GM12878 (cell line): ENCODE measurements around the gene TTC16. TPM values are rescaled to one million over a fixed set of nuclear protein-coding genes. Genes with fewer than 3 reads are reported as not detected.

Experiments used
- ATAC-seq: fragments of 200-7000 bp; cut with Tn5 transposase; 3 replicates; pipeline ENCODE4 v1.9.1; 2020; ENCODE audit warnings: mild to moderate bottlenecking, moderate library complexity
- BruUV-seq: library from RNA; stranded (reverse); fragments of 400-500 nt; replicated peaks from 2 replicates; lab custom pipeline; 2021; lab: Mats Ljungman, UMichigan
- CTCF ChIA-PET: fragments of 300-600 bp; sonication (Branson Sonifier 250); formaldehyde crosslinking; extraction: SDS; loops from one replicate; lab custom pipeline; 2021; ENCODE audit warnings: inconsistent platforms; lab: Yijun Ruan, JAX
- POLR2A ChIA-PET: fragments of 350-600 bp; formaldehyde crosslinking; extraction: SDS; loops from one replicate; lab custom pipeline; 2021; ENCODE audit warnings: inconsistent platforms; lab: Charles Lee
- RAD21 ChIA-PET: fragments of 300-600 bp; sonication (Branson Sonifier 250); formaldehyde crosslinking; loops from one replicate; lab custom pipeline; 2023; ENCODE audit warnings: antibody characterized with exemption; ENCODE audit not compliant: unreplicated experiment; lab: Charles Lee
- SMC1A ChIA-PET: fragments of 300-600 bp; sonication (Branson Sonifier 250); formaldehyde crosslinking; loops from one replicate; lab custom pipeline; 2023; ENCODE audit not compliant: unreplicated experiment, uncharacterized antibody; lab: Charles Lee
- DNase-seq: peaks from one replicate; pipeline ENCODE4 v3.0.0-alpha.2; 2011; ENCODE audit warnings: low read depth, low spot score
- FAIRE-seq: peaks from 3 replicates; lab custom pipeline; 2011; peaks lifted over from hg19 to GRCh38; lab: Jason Lieb, UNC
- H2AFZ ChIP-seq: 2 replicates; pipeline ENCODE4 v1.6.0; 2011; ENCODE audit warnings: low read depth, low read length, control low read depth; ENCODE audit not compliant: control insufficient read depth
- H3K27ac ChIP-seq: 2 replicates; pipeline ENCODE4 v1.5.1; 2011; ENCODE audit warnings: control low read depth; ENCODE audit not compliant: control insufficient read depth, insufficient read depth
- H3K27me3 ChIP-seq, 2 experiments: replicated peaks in 1 of 2; 2 replicates each; pipeline versions ENCODE4 v1.6.0 to v1.6.1; 2011; ENCODE audit warnings: low read length in 1 of 2; ENCODE audit not compliant: control insufficient read depth in 2 of 2, insufficient read depth in 2 of 2
- H3K36me3 ChIP-seq, 2 experiments: 2 replicates each; pipeline ENCODE4 v1.5.1; 2011; ENCODE audit warnings: low read length in 1 of 2; ENCODE audit not compliant: control insufficient read depth in 2 of 2, insufficient read depth in 2 of 2
- H3K4me1 ChIP-seq: 2 replicates; pipeline ENCODE4 v1.6.1; 2011; ENCODE audit warnings: mild to moderate bottlenecking, low read length, moderate library complexity, mixed read lengths; ENCODE audit not compliant: control insufficient read depth, insufficient read depth
- H3K4me2 ChIP-seq: 2 replicates; pipeline ENCODE4 v1.6.0; 2011; ENCODE audit warnings: control low read depth; ENCODE audit not compliant: control insufficient read depth, insufficient read depth
- H3K4me3 ChIP-seq: fragments of 200-600 bp; sonication (generic); 2 replicates; pipeline ENCODE4 v1.5.1; 2016
- H3K79me2 ChIP-seq: 2 replicates; pipeline ENCODE4 v1.6.0; 2011; ENCODE audit warnings: low read length; ENCODE audit not compliant: control insufficient read depth, insufficient read depth
- H3K9ac ChIP-seq: 2 replicates; pipeline ENCODE4 v1.8.0; 2011; ENCODE audit warnings: low read length, control low read depth, mixed read lengths; ENCODE audit not compliant: control insufficient read depth, insufficient read depth
- H3K9me3 ChIP-seq: replicated peaks from 3 replicates; pipeline ENCODE4 v1.5.1; 2011; ENCODE audit warnings: mild to moderate bottlenecking, low read length; ENCODE audit not compliant: control insufficient read depth, insufficient read depth
- H4K20me1 ChIP-seq: 2 replicates; pipeline ENCODE4 v1.6.0; 2011; ENCODE audit not compliant: control insufficient read depth, insufficient read depth
- EGR1 ChIP-seq, 2 experiments: IDR thresholded peaks; 1 replicate in 1 of 2; 2 replicates in 1 of 2; pipeline ENCODE4 v1.6.1; 2011 to 2012; ENCODE audit warnings: low read depth in 2 of 2, low read length in 2 of 2, borderline replicate concordance in 1 of 2, mild to moderate bottlenecking in 1 of 2, moderate library complexity in 1 of 2
- POU2F2 ChIP-seq: IDR thresholded peaks from 3 replicates; pipeline ENCODE4 v1.6.1; 2011; ENCODE audit warnings: low read depth, mild to moderate bottlenecking, low read length, borderline replicate concordance
- RUNX3 ChIP-seq: IDR thresholded peaks from 2 replicates; pipeline ENCODE4 v1.6.1; 2012; ENCODE audit warnings: low read length, inconsistent platforms
- WGBS: methylation state at CpG from one replicate; pipeline ENCODE4 v1.1.6; 2016; ENCODE audit warnings: low lambda C conversion rate; ENCODE audit not compliant: insufficient replicate concordance, insufficient coverage; ENCODE audit errors: missing lambda C conversion rate; 5-methylcytosine and 5-hydroxymethylcytosine counted together
- in situ Hi-C: fragments of 300-500 bp; cut with MboI; formaldehyde crosslinking; loops from 9 replicates; pipeline ENCODE4 v1.14.3; 2018; ENCODE audit warnings: mixed read lengths
- intact Hi-C: fragments of 100-400 bp; cut with micrococcal nuclease; formaldehyde crosslinking; loops from one replicate; pipeline ENCODE4 v1.14.2; 2022; ENCODE audit not compliant: unreplicated experiment
- polyA plus RNA-seq, 11 experiments: library from polyadenylated mRNA; depleted of rRNA in 4 of 11; unstranded in 6 of 11; stranded (reverse) in 5 of 11; fragments of >200 nt; fragmentation: Nextera tagmentation in 4 of 11; fragmentation: Illumina TruSeq in 1 of 11; extraction: Ambion mirVana in 4 of 11; extraction: Trizol in 1 of 11; gene quantifications; 1 replicate in 1 of 11; 2 replicates in 10 of 11; pipeline versions ENCODE4 v1.2.1 to v1.2.3, GENCODE V29; 2011 to 2016; ENCODE audit warnings: inconsistent platforms in 2 of 11, missing spikeins in 2 of 11, low read depth in 1 of 11
- total RNA-seq, 4 experiments: library from RNA; depleted of rRNA in 3 of 4; stranded (reverse); fragments of >200 nt in 3 of 4; fragmentation: Illumina TruSeq in 1 of 4; extraction: Trizol in 1 of 4; gene quantifications; 2 replicates each; pipeline versions ENCODE4 v1.2.1 to v1.2.3, GENCODE V29; 2013 to 2021
- TF ChIP-seq, protein P1 (sequence below): fragments of 450-650 bp; IDR thresholded peaks from 2 replicates; pipeline ENCODE4 v1.6.1; 2016; ENCODE audit warnings: mild to moderate bottlenecking

The TTC16 gene
- total and polyA plus RNA-seq, 10 of the 15 experiments (the other 5 are each of a cell fraction or from before 2014, with no cell fraction given): 0.03 TPM; not detected in 9

GRCh38 chr9:127700594-127701255 lies 15.2 kb upstream of the TTC16 start:
- H4K20me1 ChIP-seq: no peaks in the 10 kb centered on the region
- ChIA-PET RAD21 (no interaction called here), SMC1A (no interaction called here), CTCF (interaction anchor here (0.8 to 1.0 kb wide), 2 partner anchors 152 to 168 kb away, joined by 3 read pairs; no protein-coding TSS in a partner anchor), POLR2A (no interaction called here)
- H3K4me3 ChIP-seq: no peak overlapping the region
- ATAC-seq (no peak), FAIRE-seq (no peak), DNase-seq (no peak)
- H3K9ac ChIP-seq: no peak overlapping the region
- H3K9me3 ChIP-seq: no peaks in the 10 kb centered on the region
- H3K4me1 ChIP-seq: peaks cover 4% of the 10 kb centered on the region; the same call in 1 of the 2 replicates
- no peak overlapping the region for H3K4me2 ChIP-seq
- TF ChIP-seq POU2F2: peak; percentile 62; the same call in 1 of the 3 replicates
- no peak for TF ChIP-seq EGR1 (IDR thresholded peaks at IDR 0.05; ENCODE audit: borderline replicate concordance in 1 of 2, low read depth in 2 of 2, low read length in 2 of 2)
- 49% methylated on average over 5 of the region's 5 CpGs for WGBS
- no TSS peak for BruUV-seq
- H3K36me3 ChIP-seq: no peaks in the 10 kb centered on the region
- H2AFZ ChIP-seq: no peak overlapping the region
- peaks cover 0 to 2% of the 10 kb centered on the region in 2 experiments; a peak in 2 of 4 replicates for H3K27me3 ChIP-seq
- intact Hi-C loops: no loop called here
- in situ Hi-C loops: no loop called here
- no peak overlapping the region for H3K27ac ChIP-seq
- H3K79me2 ChIP-seq: no peaks in the 10 kb centered on the region

GRCh38 chr9:127703289-127703946 lies 12.5 kb upstream of the TTC16 start:
- ChIA-PET CTCF (interaction anchor here (1.1 to 2.6 kb wide), 2 partner anchors 12 to 31 kb away, joined by 4 to 6 read pairs; partner anchors contain the start of genes PTRH1, TOR2A and TTC16), SMC1A (no interaction called here), POLR2A (interaction anchor here (0.6 kb wide), 3 partner anchors 40 to 163 kb away, joined by 3 read pairs; no protein-coding TSS in a partner anchor), RAD21 (interaction anchor here (0.6 kb wide), 1 partner anchor 247 kb away, joined by 4 read pairs; no protein-coding TSS in a partner anchor)
- in situ Hi-C loops: no loop called here
- FAIRE-seq (no peak), DNase-seq (no peak), ATAC-seq (no peak)
- BruUV-seq: no TSS peak
- Histone ChIP-seq H3K27me3 (peaks cover 0 to 2% of the 10 kb centered on the region in 2 experiments; a peak in 2 of 4 replicates), H3K36me3 (no peaks in the 10 kb centered on the region), H2AFZ (no peak overlapping the region), H3K9me3 (no peaks in the 10 kb centered on the region), H3K4me1 (peaks cover 4% of the 10 kb centered on the region; the same call in 1 of the 2 replicates), H3K4me3 (no peak overlapping the region), H3K27ac (no peak overlapping the region), H4K20me1 (no peaks in the 10 kb centered on the region), H3K9ac (no peak overlapping the region), H3K4me2 (no peak overlapping the region), H3K79me2 (no peaks in the 10 kb centered on the region)
- TF ChIP-seq, protein P1, sequence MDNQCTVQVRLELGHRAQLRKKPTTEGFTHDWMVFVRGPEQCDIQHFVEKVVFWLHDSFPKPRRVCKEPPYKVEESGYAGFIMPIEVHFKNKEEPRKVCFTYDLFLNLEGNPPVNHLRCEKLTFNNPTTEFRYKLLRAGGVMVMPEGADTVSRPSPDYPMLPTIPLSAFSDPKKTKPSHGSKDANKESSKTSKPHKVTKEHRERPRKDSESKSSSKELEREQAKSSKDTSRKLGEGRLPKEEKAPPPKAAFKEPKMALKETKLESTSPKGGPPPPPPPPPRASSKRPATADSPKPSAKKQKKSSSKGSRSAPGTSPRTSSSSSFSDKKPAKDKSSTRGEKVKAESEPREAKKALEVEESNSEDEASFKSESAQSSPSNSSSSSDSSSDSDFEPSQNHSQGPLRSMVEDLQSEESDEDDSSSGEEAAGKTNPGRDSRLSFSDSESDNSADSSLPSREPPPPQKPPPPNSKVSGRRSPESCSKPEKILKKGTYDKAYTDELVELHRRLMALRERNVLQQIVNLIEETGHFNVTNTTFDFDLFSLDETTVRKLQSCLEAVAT: no peak
- TF ChIP-seq RUNX3: no peak
- intact Hi-C loops: no loop called here
- WGBS: 56% methylated on average over 9 of the region's 9 CpGs
